DMS 273 (cell line): ENCODE data around the gene BPIFB6.

Experiments
- DNase-seq: peaks from one replicate; lab custom pipeline; 2025; ENCODE audit not compliant: unreplicated experiment; lab: John Stamatoyannopoulos, UW

BPIFB6 gene, protein sequence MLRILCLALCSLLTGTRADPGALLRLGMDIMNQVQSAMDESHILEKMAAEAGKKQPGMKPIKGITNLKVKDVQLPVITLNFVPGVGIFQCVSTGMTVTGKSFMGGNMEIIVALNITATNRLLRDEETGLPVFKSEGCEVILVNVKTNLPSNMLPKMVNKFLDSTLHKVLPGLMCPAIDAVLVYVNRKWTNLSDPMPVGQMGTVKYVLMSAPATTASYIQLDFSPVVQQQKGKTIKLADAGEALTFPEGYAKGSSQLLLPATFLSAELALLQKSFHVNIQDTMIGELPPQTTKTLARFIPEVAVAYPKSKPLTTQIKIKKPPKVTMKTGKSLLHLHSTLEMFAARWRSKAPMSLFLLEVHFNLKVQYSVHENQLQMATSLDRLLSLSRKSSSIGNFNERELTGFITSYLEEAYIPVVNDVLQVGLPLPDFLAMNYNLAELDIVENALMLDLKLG

GRCh38 chr20:33031531-33031930 is at the start of gene BPIFB6:
Gene BPIFB6, plus strand, starts transcription at chr20:33031648. Its CDS starts 0 bp downstream, at chr20:33031648.
- DNase-seq = no peak

DNA sequence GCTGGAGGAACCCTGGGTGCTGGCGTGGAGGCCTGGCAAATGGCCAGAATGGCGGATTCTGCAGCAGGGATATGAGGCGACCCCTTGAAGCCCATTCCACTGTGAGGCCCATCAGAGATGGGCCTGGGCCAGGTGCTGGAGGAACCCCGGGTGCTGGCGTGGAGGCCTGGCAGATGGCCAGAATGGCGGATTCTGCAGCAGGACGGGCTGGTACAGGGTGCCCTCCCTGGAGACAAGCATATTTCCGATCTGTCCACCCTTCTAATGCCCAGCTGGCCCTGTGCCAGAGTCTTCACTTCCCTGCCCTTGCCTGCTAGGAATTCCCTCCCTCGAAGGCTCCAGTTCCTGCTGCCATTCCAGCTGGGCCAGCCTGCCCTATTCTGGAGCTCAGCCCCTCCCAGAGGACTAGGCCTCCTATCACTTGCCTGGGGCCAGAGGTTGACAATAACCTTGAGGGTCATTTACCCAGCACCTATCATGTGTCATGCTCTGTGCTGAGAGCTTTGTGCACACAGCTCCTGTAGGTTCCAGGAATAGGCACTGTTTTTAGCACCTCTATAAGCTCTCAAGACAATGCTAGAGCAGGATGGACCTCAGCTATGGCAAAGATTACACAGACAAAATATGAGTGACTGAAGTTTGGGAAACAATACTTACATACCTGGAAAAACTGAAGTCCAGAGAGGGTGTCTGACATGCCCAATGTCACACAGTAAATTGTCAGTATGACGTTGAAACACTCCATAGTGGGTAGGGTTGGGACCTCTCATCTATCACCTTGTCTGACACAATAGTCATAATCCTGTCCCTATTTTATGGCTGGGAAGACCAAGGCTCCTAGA is 48.6 kb upstream of the BPIFB6 start:
- DNase-seq = peak; percentile 70

- DNase-seq = no peak
Observed at GRCh38 chr20:32983459-32984112, 47.9 kb upstream of the BPIFB6 start.

GRCh38 chr20:32984196-32984595 is 47.3 kb upstream of the BPIFB6 start:
- DNase-seq = peak; percentile 21

GRCh38 chr20:32984631-32985354 is 46.7 kb upstream of the BPIFB6 start:
- no peak for DNase-seq

DNA sequence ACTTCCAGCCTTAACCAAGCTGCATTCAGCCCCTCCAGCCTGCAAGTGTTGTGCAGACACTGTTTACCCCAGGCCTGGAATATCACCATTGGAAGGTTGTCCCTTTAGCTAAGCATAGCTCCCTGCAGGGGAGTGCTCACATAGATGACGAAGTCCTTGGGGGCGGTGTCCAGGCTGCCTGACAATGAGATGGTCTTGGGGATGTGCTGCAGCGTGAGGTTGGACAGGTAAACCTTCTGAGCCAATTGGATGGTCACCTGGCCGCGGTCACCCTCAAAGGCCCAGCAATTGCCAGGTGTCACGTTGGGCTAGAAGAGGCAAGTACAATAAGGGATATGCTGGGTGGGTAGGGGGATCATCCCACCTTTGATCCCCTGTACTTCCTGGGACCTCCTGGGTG is 45.9 kb upstream of the BPIFB6 start:
- no peak for DNase-seq

- no peak for DNase-seq
Observed at GRCh38 chr20:32986331-32986966, 45.0 kb upstream of the BPIFB6 start.

- no peak for DNase-seq
Observed at GRCh38 chr20:32987044-32987825, 44.2 kb upstream of the BPIFB6 start.

DNA sequence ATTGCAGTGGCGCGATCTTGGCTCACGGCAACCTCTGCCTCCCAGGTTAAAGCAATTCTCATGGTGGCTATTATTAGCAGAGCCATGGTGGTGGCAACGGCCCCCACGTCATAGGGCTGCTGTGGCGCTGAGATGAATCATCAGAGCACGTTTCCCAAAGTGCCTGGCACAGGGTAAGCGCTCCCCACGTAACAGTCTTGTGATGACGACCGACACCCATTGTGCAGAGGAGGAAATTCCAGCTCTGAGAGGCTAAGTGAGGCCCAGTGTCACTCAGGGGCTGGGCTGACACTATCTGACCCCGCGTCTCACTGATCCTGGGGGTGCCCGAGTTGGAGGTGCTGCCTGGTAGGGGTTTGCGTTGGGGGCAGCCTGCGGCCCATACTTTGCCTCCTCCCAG is 43.4 kb upstream of the BPIFB6 start:
- DNase-seq = no peak

DNA sequence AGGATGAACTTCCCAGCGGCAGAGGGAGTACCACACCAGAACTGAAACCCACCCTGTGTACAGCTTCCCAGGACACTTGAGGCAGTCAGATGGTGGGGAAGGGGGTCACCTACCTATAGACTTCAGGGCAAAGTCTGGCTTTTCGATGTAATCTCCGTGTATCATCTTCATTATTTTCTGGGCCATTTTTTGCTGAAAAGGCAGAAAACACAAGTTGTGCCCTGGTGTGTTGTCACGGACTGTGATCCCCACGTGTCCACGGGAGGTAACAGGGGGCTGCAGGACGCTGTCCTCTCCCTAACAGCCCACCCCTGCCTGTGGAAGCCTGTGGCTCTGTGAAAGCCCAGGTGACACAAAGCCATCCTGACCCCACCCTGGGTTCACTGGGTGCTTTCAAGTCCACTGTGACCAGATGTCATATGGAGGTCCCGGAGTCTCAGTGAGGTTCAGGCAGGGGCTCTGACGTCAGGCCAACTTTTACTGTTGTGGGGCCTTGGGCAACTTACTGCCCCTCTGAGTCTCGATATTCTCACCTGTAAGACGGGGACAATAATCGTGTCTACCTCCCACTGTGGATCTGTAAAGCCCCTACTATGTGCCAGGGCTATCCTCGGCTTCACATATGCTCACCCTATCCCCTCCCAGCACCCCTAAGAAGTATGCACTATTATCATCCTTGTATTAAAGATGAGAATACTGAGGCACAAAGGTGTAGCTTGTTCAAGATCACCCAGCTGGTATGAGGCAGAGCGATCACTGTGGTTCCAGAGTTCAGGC is 41.8 kb upstream of the BPIFB6 start:
- DNase-seq = no peak

GRCh38 chr20:32990426-32990825 is 41.0 kb upstream of the BPIFB6 start:
- no peak for DNase-seq

GRCh38 chr20:32991383-32991782 is 40.1 kb upstream of the BPIFB6 start:
- no peak for DNase-seq

- no peak for DNase-seq
Observed at GRCh38 chr20:32991792-32992641, 39.4 kb upstream of the BPIFB6 start.

GRCh38 chr20:32993496-32994050 is 37.9 kb upstream of the BPIFB6 start:
- DNase-seq = no peak

GRCh38 chr20:32995802-32996201 is 35.6 kb upstream of the BPIFB6 start:
- DNase-seq = no peak

- DNase-seq = no peak
Observed at GRCh38 chr20:32997431-32997830, 34.0 kb upstream of the BPIFB6 start.

- no peak for DNase-seq
Observed at GRCh38 chr20:32999603-33000250, 31.7 kb upstream of the BPIFB6 start.
